Natural killer cell (primary cell): ENCODE measurements around the gene SNTA1. TPM values are rescaled to one million over a fixed set of nuclear protein-coding genes. Genes with fewer than 3 reads are reported as not detected.
"Not testable (repeated sequence)": the region's sequence is repeated elsewhere in the genome, so short reads cannot be mapped to it uniquely, and the experiment has no call there.

ENCODE experiments used
- ATAC-seq, 3 donors: fragments of 150-1000 bp in 2 of 3; fragments of 200-7000 bp in 1 of 3; cut with Tn5 transposase; 1 replicate in 1 of 3; 2 replicates in 2 of 3; pipeline ENCODE4 v1.10.0; 2021; ENCODE audit warnings: mild to moderate bottlenecking in 2 of 3, moderate library complexity in 2 of 3
- DNase-seq, 2 donors: peaks; one replicate each; pipeline versions ENCODE4 v3.0.0 to v3.0.0-alpha.2; 2013 to 2021; ENCODE audit warnings: mixed read lengths in 1 of 2
- H3K27ac ChIP-seq: one replicate; pipeline ENCODE4 v1.5.1; 2013; ENCODE audit warnings: mild to moderate bottlenecking, low read length
- H3K27me3 ChIP-seq: one replicate; pipeline ENCODE4 v1.6.1; 2013; ENCODE audit warnings: low read length; ENCODE audit not compliant: control insufficient read depth, insufficient read depth
- H3K36me3 ChIP-seq: one replicate; pipeline ENCODE4 v1.6.1; 2013; ENCODE audit warnings: low read length; ENCODE audit not compliant: control insufficient read depth, insufficient read depth
- H3K4me1 ChIP-seq: one replicate; pipeline ENCODE4 v1.6.1; 2013; ENCODE audit warnings: low read length; ENCODE audit not compliant: control insufficient read depth, insufficient read depth
- H3K4me3 ChIP-seq: one replicate; pipeline ENCODE4 v1.5.1; 2013; ENCODE audit warnings: low read length
- H3K9me3 ChIP-seq: one replicate; pipeline ENCODE4 v1.6.1; 2013; ENCODE audit warnings: low read length; ENCODE audit not compliant: control insufficient read depth, insufficient read depth
- H3K27ac Mint-ChIP-seq, 2 donors: one replicate each; pipeline ENCODE4 v1.8.0; 2022; ENCODE audit warnings: mild to moderate bottlenecking in 2 of 2, mixed read lengths in 2 of 2, moderate library complexity in 1 of 2
- H3K27me3 Mint-ChIP-seq, 2 donors: one replicate each; pipeline ENCODE4 v1.8.0; 2022; ENCODE audit warnings: low read depth in 2 of 2, mixed read lengths in 2 of 2
- H3K36me3 Mint-ChIP-seq: one replicate; pipeline ENCODE4 v1.8.0; 2022; ENCODE audit warnings: mixed read lengths
- H3K4me1 Mint-ChIP-seq, 2 donors: one replicate each; pipeline ENCODE4 v1.8.0; 2022; ENCODE audit warnings: mixed read lengths in 2 of 2
- H3K4me3 Mint-ChIP-seq: one replicate; pipeline ENCODE4 v1.8.0; 2022; ENCODE audit warnings: mild to moderate bottlenecking, moderate library complexity, mixed read lengths
- H3K9me3 Mint-ChIP-seq, 2 donors: one replicate each; pipeline ENCODE4 v1.8.0; 2022; ENCODE audit warnings: mixed read lengths in 2 of 2
- CTCF ChIP-seq: fragments of 200-600 bp; IDR thresholded peaks from one replicate; pipeline ENCODE4 v1.8.0; 2022; ENCODE audit warnings: antibody characterized with exemption
- WGBS: methylation state at CpG from one replicate; pipeline ENCODE4 v1.1.7; 2013; ENCODE audit warnings: missing lambda C conversion rate; ENCODE audit not compliant: insufficient coverage; 5-methylcytosine and 5-hydroxymethylcytosine counted together
- intact Hi-C: fragments of 100-400 bp; cut with micrococcal nuclease; formaldehyde crosslinking; loops from one replicate; pipeline ENCODE4 v1.14.2; 2022
- total RNA-seq, 4 donors: library from RNA; stranded (reverse); fragments of 120-200 nt in 1 of 4; gene quantifications; one replicate each; pipeline versions ENCODE4 v1.2.3 to v1.2.4, GENCODE V29; 2013 to 2022

SNTA1 gene
- total RNA-seq, 3 donors from 2014 or later (not counting 1 experiment from before 2014, with no cell fraction given), result 1.2 to 2.4 (median 1.8) TPM

DNA sequence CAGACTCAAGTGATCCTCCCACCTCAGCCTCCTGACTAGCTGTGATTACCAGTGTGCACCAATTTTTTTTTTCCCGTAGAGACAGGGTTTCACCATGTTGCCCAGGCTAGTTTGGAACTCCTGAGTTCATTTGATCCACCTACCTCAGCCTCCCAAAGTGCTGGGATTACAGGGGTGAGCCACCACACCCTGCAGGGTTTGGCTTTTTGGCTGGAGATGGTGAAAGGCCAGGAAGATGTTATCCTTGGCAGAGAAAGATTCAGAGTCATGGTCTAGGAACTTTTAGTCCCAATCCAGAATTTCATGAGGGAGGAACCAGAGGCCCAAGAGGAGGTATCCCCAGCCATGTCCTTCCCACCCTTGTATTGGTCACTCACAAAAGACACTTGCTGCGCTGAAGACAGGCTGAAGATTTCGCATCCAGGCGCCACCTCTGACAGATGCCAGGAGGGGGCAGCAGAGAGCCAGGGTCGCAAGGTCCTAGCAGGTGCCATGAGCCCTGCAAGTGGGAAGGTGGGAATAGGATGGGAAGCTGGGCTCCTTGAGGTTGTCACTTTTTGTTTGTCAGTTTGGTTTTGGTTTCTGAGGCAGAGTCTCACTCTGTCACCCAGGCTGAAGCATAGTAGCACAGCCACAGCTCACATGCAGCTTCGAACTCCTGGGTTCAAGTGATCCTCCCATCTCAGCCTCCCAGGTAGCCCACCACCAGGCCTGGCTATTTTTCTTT lies 13.5 kb upstream of the SNTA1 start:
- H3K4me1 ChIP-seq, H3K4me3 ChIP-seq, H3K27ac Mint-ChIP-seq, H3K4me1 Mint-ChIP-seq, H3K36me3 Mint-ChIP-seq, H3K9me3 ChIP-seq, H3K27me3 Mint-ChIP-seq, H3K9me3 Mint-ChIP-seq, H3K27ac ChIP-seq, H3K36me3 ChIP-seq, H3K4me3 Mint-ChIP-seq, H3K27me3 ChIP-seq: not testable (repeated sequence)
- peak; percentile 81 to 90 for DNase-seq
- intact Hi-C loops, result loop anchor here (1.0 to 2.0 kb wide), 2 partner anchors 211 to 274 kb away; partner anchors contain the start of gene ZNF341
- TF ChIP-seq CTCF, result peak; percentile 91
- 21% methylated on average over 5 of the region's 6 CpGs for WGBS
- peak; percentile 91 to 99 (median 98) for ATAC-seq

DNA sequence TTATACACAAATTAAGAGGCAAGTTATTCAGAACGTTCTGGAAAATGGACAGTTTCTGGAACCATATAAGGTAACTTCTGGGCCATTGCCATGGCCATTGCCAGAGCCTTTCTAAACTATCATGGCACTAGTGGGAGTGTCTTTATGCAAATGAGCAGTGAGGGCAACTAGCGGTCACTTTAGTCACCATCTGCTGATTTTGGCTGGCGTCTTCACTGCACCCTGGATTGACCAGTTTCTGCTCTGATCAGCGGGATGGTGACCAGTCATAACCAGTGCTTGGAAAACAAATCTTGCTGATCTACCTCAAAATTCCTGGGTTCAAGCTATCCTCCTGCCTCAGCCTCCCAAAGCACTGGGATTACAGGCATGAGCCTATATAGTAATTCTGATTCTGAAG lies 7.3 kb upstream of the SNTA1 start:
- Histone ChIP-seq H3K9me3 (no peaks in the 10 kb centered on the region), H3K4me3 (no peak overlapping the region), H3K36me3 (no peaks in the 10 kb centered on the region), H3K4me1 (no peaks in the 10 kb centered on the region), H3K27ac (no peak overlapping the region), H3K27me3 (no peaks in the 10 kb centered on the region)
- WGBS, result 77% methylated on average over 4 of the region's 4 CpGs
- Mint-ChIP-seq H3K4me1 (no peaks in the 10 kb centered on the region), H3K27ac (no peak overlapping the region), H3K36me3 (no peaks in the 10 kb centered on the region), H3K27me3 (no peaks in the 10 kb centered on the region), H3K4me3 (no peak overlapping the region), H3K9me3 (no peaks in the 10 kb centered on the region)
- no peak for TF ChIP-seq CTCF
- DNase-seq (no peak), ATAC-seq (no peak)
- intact Hi-C loops, result no loop called here

DNA sequence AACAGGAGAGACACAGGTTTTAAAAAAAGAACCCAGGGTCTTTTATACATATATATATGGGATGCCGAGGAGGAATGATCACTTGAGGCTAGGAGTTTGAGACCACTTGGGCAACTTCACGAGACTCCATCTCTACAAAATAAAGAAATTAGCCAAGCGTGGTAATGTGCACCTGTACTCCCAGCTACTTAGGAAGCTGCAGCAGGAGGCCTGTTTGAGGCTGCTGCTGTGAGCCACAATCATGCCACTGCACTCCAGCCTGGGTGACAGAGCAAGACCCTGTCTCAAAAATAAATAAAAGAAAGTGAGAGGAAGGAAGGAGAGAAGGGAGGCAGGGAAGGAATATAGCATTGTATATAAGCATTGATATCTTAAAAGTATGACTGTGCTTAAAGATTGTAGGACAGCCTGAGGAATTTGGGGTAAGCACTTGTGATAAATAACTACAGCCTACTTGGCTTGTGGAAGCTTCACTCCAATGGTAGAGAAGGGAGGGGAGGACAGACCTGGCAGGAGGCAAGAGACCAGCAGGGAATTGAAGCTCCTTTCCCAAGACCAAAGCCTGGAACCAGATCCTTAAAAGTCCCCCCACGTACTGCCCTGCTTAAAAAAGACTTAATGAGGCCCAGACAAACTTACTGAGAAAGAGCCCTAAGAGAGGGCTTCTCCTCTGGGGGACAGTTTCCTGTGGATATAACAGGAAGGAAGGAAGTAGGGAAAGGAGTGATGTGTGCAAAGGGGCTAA lies 2.5 kb upstream of the SNTA1 start:
- no peaks in the 10 kb centered on the region for H3K9me3 Mint-ChIP-seq
- H3K4me1 Mint-ChIP-seq, result peaks cover 11 to 18% of the 10 kb centered on the region in 2 donors
- Histone ChIP-seq H3K9me3 (no peaks in the 10 kb centered on the region), H3K4me3 (no peak overlapping the region), H3K27ac (no peak overlapping the region), H3K36me3 (no peaks in the 10 kb centered on the region), H3K27me3 (no peaks in the 10 kb centered on the region), H3K4me1 (peaks cover 16% of the 10 kb centered on the region)
- ATAC-seq, result no peak
- H3K27me3 Mint-ChIP-seq, result no peaks in the 10 kb centered on the region
- no peaks in the 10 kb centered on the region for H3K36me3 Mint-ChIP-seq
- H3K4me3 Mint-ChIP-seq, result no peak overlapping the region
- DNase-seq, result no peak
- no peak overlapping the region for H3K27ac Mint-ChIP-seq
- no peak for TF ChIP-seq CTCF
- 70% methylated on average over 3 of the region's 4 CpGs for WGBS
- intact Hi-C loops, result no loop called here
